Astrocyte of the spinal cord (primary cell): Measurements from ENCODE around the gene YBX1.

ENCODE experiments used
- DNase-seq: peaks from one replicate; pipeline ENCODE4 v3.0.0; 2011; ENCODE audit warnings: low read depth, low spot score
- H3K4me3 ChIP-seq: 2 replicates; pipeline ENCODE4 v1.5.1; 2011; ENCODE audit warnings: low read depth, mild to moderate bottlenecking, low read length, moderate library complexity
- CTCF ChIP-seq: IDR thresholded peaks from 2 replicates; pipeline ENCODE4 v1.5.1; 2012; ENCODE audit warnings: low read depth, mild to moderate bottlenecking, low read length, inconsistent platforms
- in situ Hi-C: cut with HindIII; loops from 2 replicates; pipeline ENCODE4 v1.10.0; 2017; ENCODE audit warnings: low sequenced_read_pairs

Gene YBX1

GRCh38 chr1:42733415-42734200 is 51.4 kb downstream of the YBX1 start:
- no peak overlapping the region for H3K4me3 ChIP-seq
- no peak for TF ChIP-seq CTCF
- DNase-seq, result no peak
- in situ Hi-C loops, result no loop called here

- TF ChIP-seq CTCF, result no peak
- no peak for DNase-seq
- H3K4me3 ChIP-seq, result no peak overlapping the region
- in situ Hi-C loops, result no loop called here
Measured at GRCh38 chr1:42734201-42735035, 52.2 kb downstream of the YBX1 start.

- DNase-seq, result no peak
- no peak for TF ChIP-seq CTCF
- in situ Hi-C loops, result no loop called here
- H3K4me3 ChIP-seq, result no peak overlapping the region
Measured at GRCh38 chr1:42735056-42735455, 52.8 kb downstream of the YBX1 start.

GRCh38 chr1:42735477-42736105 is 53.4 kb downstream of the YBX1 start:
- in situ Hi-C loops, result no loop called here
- H3K4me3 ChIP-seq, result no peak overlapping the region
- TF ChIP-seq CTCF, result no peak

GRCh38 chr1:42736152-42736551 is 53.9 kb downstream of the YBX1 start:
- in situ Hi-C loops, result no loop called here
- DNase-seq, result no peak
- TF ChIP-seq CTCF, result peak; percentile 39
- no peak overlapping the region for H3K4me3 ChIP-seq

More at GRCh38 chr1:42735477-42736105, 53.4 kb downstream of the YBX1 start:
- DNase-seq, result no peak

GRCh38 chr1:42736571-42737200 is 54.5 kb downstream of the YBX1 start:
- no peak overlapping the region for H3K4me3 ChIP-seq
- in situ Hi-C loops, result no loop called here
- TF ChIP-seq CTCF, result no peak
- DNase-seq, result no peak
